ENCODE measurements around the gene SYMPK.
"Not testable (repeated sequence)": the region's sequence is repeated elsewhere in the genome, so short reads cannot be mapped to it uniquely, and the experiment has no call there.

Gene SYMPK

GRCh38 chr19:45885556-45886426, 22.8 kb upstream of the SYMPK start, which contains the start of gene IRF2BP1:
Gene IRF2BP1, minus strand, starts transcription at chr19:45886141. Its CDS starts 367 bp downstream, at chr19:45885774.
- peak; percentile 75 for DNase-seq

- DNase-seq = peak; percentile 2
These were observed 22.0 kb upstream of the SYMPK start for GRCh38 chr19:45884682-45885555.

GRCh38 chr19:45883881-45884681, 21.1 kb upstream of the SYMPK start:
- DNase-seq = no peak

- DNase-seq = no peak
These were observed 20.6 kb upstream of the SYMPK start for GRCh38 chr19:45883586-45883880.

GRCh38 chr19:45882652-45883585, 20.0 kb upstream of the SYMPK start:
- peak; percentile 87 for DNase-seq

- no peak for DNase-seq
These were observed 19.1 kb upstream of the SYMPK start for GRCh38 chr19:45881909-45882528.

- no peak for DNase-seq
These were observed 18.3 kb upstream of the SYMPK start for GRCh38 chr19:45881082-45881908.

GRCh38 chr19:45879971-45880370, 17.0 kb upstream of the SYMPK start:
- DNase-seq = no peak

- DNase-seq = no peak
These were observed 16.1 kb upstream of the SYMPK start for GRCh38 chr19:45879055-45879454.

GRCh38 chr19:45878043-45878794, 15.3 kb upstream of the SYMPK start:
- no peak for DNase-seq

- DNase-seq = no peak
These were observed 13.7 kb upstream of the SYMPK start for GRCh38 chr19:45876411-45877197.

- no peak for DNase-seq
These were observed 13.1 kb upstream of the SYMPK start for GRCh38 chr19:45876161-45876410.

- DNase-seq = no peak
These were observed 11.6 kb upstream of the SYMPK start for GRCh38 chr19:45874620-45874966.

GRCh38 chr19:45873219-45873772, 10.3 kb upstream of the SYMPK start:
- no peak for DNase-seq

- no peak for DNase-seq
These were observed 9.4 kb upstream of the SYMPK start for GRCh38 chr19:45872095-45872919.

- no peak for DNase-seq
These were observed 7.9 kb upstream of the SYMPK start for GRCh38 chr19:45870798-45871197.

GRCh38 chr19:45867241-45867640, 4.3 kb upstream of the SYMPK start:
- DNase-seq = not testable (repeated sequence)
